BLaER1 (cell line): ENCODE measurements around the gene CST8.

Experiments used
- H3K27ac ChIP-seq: shearing (Covaris generic); formaldehyde crosslinking; 2 replicates; pipeline ENCODE4 v1.8.1; 2022
- H3K27me3 ChIP-seq: shearing (Covaris generic); formaldehyde crosslinking; 2 replicates; pipeline ENCODE4 v1.8.1; 2022
- H3K36me3 ChIP-seq: shearing (Covaris generic); formaldehyde crosslinking; 2 replicates; pipeline ENCODE4 v1.8.1; 2022
- H3K4me1 ChIP-seq: shearing (Covaris generic); formaldehyde crosslinking; 2 replicates; pipeline ENCODE4 v1.8.1; 2022
- H3K4me2 ChIP-seq: shearing (Covaris generic); formaldehyde crosslinking; 2 replicates; pipeline ENCODE4 v1.8.1; 2022
- H3K4me3 ChIP-seq: shearing (Covaris generic); formaldehyde crosslinking; 2 replicates; pipeline ENCODE4 v1.8.1; 2022
- H3K9ac ChIP-seq: shearing (Covaris generic); formaldehyde crosslinking; 2 replicates; pipeline ENCODE4 v1.8.1; 2022
- H3K9me3 ChIP-seq: shearing (Covaris generic); formaldehyde crosslinking; 2 replicates; pipeline ENCODE4 v1.8.1; 2022
- H4K20me1 ChIP-seq: shearing (Covaris generic); formaldehyde crosslinking; 2 replicates; pipeline ENCODE4 v1.8.1; 2022
- Cebpa-rat ChIP-seq: shearing (Covaris generic); IDR thresholded peaks from 2 replicates; pipeline ENCODE4 v1.8.1; 2022

CST8 gene

GRCh38 chr20:23515250-23515939 is 24.5 kb downstream of the CST8 start:
- Histone ChIP-seq H3K9me3 (no peaks in the 10 kb centered on the region), H3K9ac (no peak overlapping the region), H3K27ac (no peak overlapping the region), H3K4me3 (no peak overlapping the region), H3K4me1 (peaks cover 6% of the 10 kb centered on the region; the same call in 1 of the 2 replicates), H3K4me2 (no peak overlapping the region), H3K36me3 (no peaks in the 10 kb centered on the region), H4K20me1 (no peaks in the 10 kb centered on the region), H3K27me3 (no peaks in the 10 kb centered on the region)
- no peak for TF ChIP-seq Cebpa-rat

- Histone ChIP-seq H3K4me2 (no peak overlapping the region), H3K9ac (no peak overlapping the region), H3K4me3 (no peak overlapping the region), H3K36me3 (no peaks in the 10 kb centered on the region), H3K27ac (no peak overlapping the region), H3K4me1 (peaks cover under 1% of the 10 kb centered on the region; the same call in 1 of the 2 replicates), H3K27me3 (no peaks in the 10 kb centered on the region), H4K20me1 (no peaks in the 10 kb centered on the region), H3K9me3 (no peaks in the 10 kb centered on the region)
- no peak for TF ChIP-seq Cebpa-rat
These were observed 26.8 kb downstream of the CST8 start for GRCh38 chr20:23517719-23518118.

GRCh38 chr20:23519556-23519955 is 28.6 kb downstream of the CST8 start:
- no peak overlapping the region for H3K9ac ChIP-seq
- TF ChIP-seq Cebpa-rat, result no peak
- no peak overlapping the region for H3K4me2 ChIP-seq
- no peaks in the 10 kb centered on the region for H4K20me1 ChIP-seq
- no peaks in the 10 kb centered on the region for H3K27me3 ChIP-seq
- H3K36me3 ChIP-seq, result no peaks in the 10 kb centered on the region
- no peak overlapping the region for H3K27ac ChIP-seq
- no peak overlapping the region for H3K4me3 ChIP-seq
- H3K4me1 ChIP-seq, result no peaks in the 10 kb centered on the region; the same call in 1 of the 2 replicates
- no peaks in the 10 kb centered on the region for H3K9me3 ChIP-seq

- Histone ChIP-seq H3K4me3 (no peak overlapping the region), H3K27ac (no peak overlapping the region), H3K4me2 (no peak overlapping the region), H3K9me3 (no peaks in the 10 kb centered on the region), H3K4me1 (no peaks in the 10 kb centered on the region; the same call in 1 of the 2 replicates), H3K9ac (no peak overlapping the region), H4K20me1 (no peaks in the 10 kb centered on the region), H3K36me3 (no peaks in the 10 kb centered on the region), H3K27me3 (no peaks in the 10 kb centered on the region)
- TF ChIP-seq Cebpa-rat, result no peak
These were observed 29.3 kb downstream of the CST8 start for GRCh38 chr20:23520185-23520584.

- Histone ChIP-seq H3K27ac (no peak overlapping the region), H3K27me3 (no peaks in the 10 kb centered on the region), H3K9me3 (peaks cover 11% of the 10 kb centered on the region), H3K9ac (no peak overlapping the region), H3K4me3 (no peak overlapping the region), H3K36me3 (no peaks in the 10 kb centered on the region), H3K4me2 (no peak overlapping the region), H3K4me1 (no peaks in the 10 kb centered on the region; the same call in 1 of the 2 replicates), H4K20me1 (no peaks in the 10 kb centered on the region)
- TF ChIP-seq Cebpa-rat, result no peak
These were observed 33.2 kb downstream of the CST8 start for GRCh38 chr20:23524146-23524545.

GRCh38 chr20:23526850-23527249 is 35.9 kb downstream of the CST8 start:
- H3K4me1 ChIP-seq, result peaks cover 11% of the 10 kb centered on the region
- H3K36me3 ChIP-seq, result no peaks in the 10 kb centered on the region
- no peak overlapping the region for H3K4me2 ChIP-seq
- no peaks in the 10 kb centered on the region for H4K20me1 ChIP-seq
- H3K9me3 ChIP-seq, result peaks cover 13% of the 10 kb centered on the region
- H3K27ac ChIP-seq, result no peak overlapping the region
- TF ChIP-seq Cebpa-rat, result no peak
- H3K27me3 ChIP-seq, result no peaks in the 10 kb centered on the region
- H3K9ac ChIP-seq, result no peak overlapping the region
- H3K4me3 ChIP-seq, result no peak overlapping the region

- Histone ChIP-seq H3K4me1 (peaks cover 11% of the 10 kb centered on the region), H3K36me3 (no peaks in the 10 kb centered on the region), H3K27ac (no peak overlapping the region), H3K27me3 (no peaks in the 10 kb centered on the region), H3K4me2 (no peak overlapping the region), H3K9me3 (peaks cover 13% of the 10 kb centered on the region), H4K20me1 (no peaks in the 10 kb centered on the region), H3K9ac (no peak overlapping the region), H3K4me3 (no peak overlapping the region)
- TF ChIP-seq Cebpa-rat, result no peak
These were observed 38.0 kb downstream of the CST8 start for GRCh38 chr20:23528867-23529431.

GRCh38 chr20:23530937-23531567 is 40.1 kb downstream of the CST8 start:
- H3K4me3 ChIP-seq, result no peak overlapping the region
- peaks cover 11% of the 10 kb centered on the region for H3K4me1 ChIP-seq
- H3K4me2 ChIP-seq, result peak overlapping the region; percentile 43
- TF ChIP-seq Cebpa-rat, result no peak
- no peak overlapping the region for H3K27ac ChIP-seq
- no peaks in the 10 kb centered on the region for H3K36me3 ChIP-seq
- no peaks in the 10 kb centered on the region for H3K27me3 ChIP-seq
- peaks cover 13% of the 10 kb centered on the region for H3K9me3 ChIP-seq
- H3K9ac ChIP-seq, result no peak overlapping the region
- H4K20me1 ChIP-seq, result no peaks in the 10 kb centered on the region

GRCh38 chr20:23532533-23532932 is 41.6 kb downstream of the CST8 start:
- Histone ChIP-seq H3K4me2 (no peak overlapping the region), H3K36me3 (no peaks in the 10 kb centered on the region), H3K4me1 (peaks cover 11% of the 10 kb centered on the region), H3K9ac (no peak overlapping the region), H3K9me3 (peaks cover 13% of the 10 kb centered on the region), H4K20me1 (no peaks in the 10 kb centered on the region), H3K27me3 (no peaks in the 10 kb centered on the region), H3K27ac (no peak overlapping the region), H3K4me3 (no peak overlapping the region)
- no peak for TF ChIP-seq Cebpa-rat

- Histone ChIP-seq H3K27me3 (no peaks in the 10 kb centered on the region), H3K4me3 (no peak overlapping the region), H4K20me1 (no peaks in the 10 kb centered on the region), H3K27ac (no peak overlapping the region), H3K4me1 (peaks cover 11% of the 10 kb centered on the region), H3K4me2 (no peak overlapping the region), H3K36me3 (no peaks in the 10 kb centered on the region), H3K9me3 (peaks cover 11% of the 10 kb centered on the region), H3K9ac (no peak overlapping the region)
- no peak for TF ChIP-seq Cebpa-rat
These were observed 42.2 kb downstream of the CST8 start for GRCh38 chr20:23533161-23533560.
